ENCODE results near the gene TAS2R10.

GRCh38 chr12:10851243-10851858 is 25.2 kb upstream of the TAS2R10 start:
- TF ChIP-seq CTCF (IDR thresholded peaks at IDR 0.05) (no peak), POLR2A (IDR thresholded peaks at IDR 0.05) (no peak)

All from upper lobe of left lung (tissue), 4 donors.